NCI-H1694 treated with DMSO at 0.1 percent for 48 hours (cell line): ENCODE results near the gene BAG5.

Experiments
- DNase-seq: peaks from one replicate; lab custom pipeline; 2025; lab: John Stamatoyannopoulos, UW

Gene BAG5

GRCh38 chr14:103563844-103564505 is 1.5 kb upstream of the BAG5 start:
- no peak for DNase-seq

- no peak for DNase-seq
These were observed 766 bp upstream of the BAG5 start for GRCh38 chr14:103563226-103563620.

GRCh38 chr14:103562179-103562428 is 353 bp downstream of the BAG5 start:
- no peak for DNase-seq

GRCh38 chr14:103561381-103562178 is 877 bp downstream of the BAG5 start:
- no peak for DNase-seq

- DNase-seq: no peak
These were observed 1.8 kb downstream of the BAG5 start for GRCh38 chr14:103560691-103561090.

GRCh38 chr14:103559766-103560165 is 2.7 kb downstream of the BAG5 start:
- no peak for DNase-seq

- DNase-seq: no peak
These were observed 4.2 kb downstream of the BAG5 start for GRCh38 chr14:103558071-103558882.

- DNase-seq: no peak
These were observed 5.3 kb downstream of the BAG5 start for GRCh38 chr14:103556946-103557758.

GRCh38 chr14:103555559-103556337 is 6.7 kb downstream of the BAG5 start:
- no peak for DNase-seq

- DNase-seq: no peak
These were observed 9.6 kb downstream of the BAG5 start for GRCh38 chr14:103552846-103553210.

- no peak for DNase-seq
These were observed 10.2 kb downstream of the BAG5 start for GRCh38 chr14:103552011-103552845.

- DNase-seq: no peak
These were observed 11.1 kb downstream of the BAG5 start for GRCh38 chr14:103551338-103551762.

GRCh38 chr14:103550451-103551337 is 11.8 kb downstream of the BAG5 start:
- DNase-seq: no peak

GRCh38 chr14:103549361-103550311 is 12.8 kb downstream of the BAG5 start:
- DNase-seq: peak; percentile 66

- no peak for DNase-seq
These were observed 13.8 kb downstream of the BAG5 start for GRCh38 chr14:103548463-103549351.

- no peak for DNase-seq
These were observed 14.5 kb downstream of the BAG5 start for GRCh38 chr14:103547941-103548462.

GRCh38 chr14:103547455-103547940 is 15.0 kb downstream of the BAG5 start:
- no peak for DNase-seq
